K562 (cell line): ENCODE measurements around the gene SOX12. TPM values are rescaled to one million over a fixed set of nuclear protein-coding genes. Genes with fewer than 3 reads are reported as not detected.

Source experiments
- ADNP ChIP-seq: fragments of 200-800 bp; sonication (Bioruptor generic); IDR thresholded peaks from 2 replicates; pipeline ENCODE4 v1.6.1; 2016; ENCODE audit warnings: missing genetic modification characterization, missing compliant biosample characterization
- CTCFL ChIP-seq: IDR thresholded peaks from 2 replicates; pipeline ENCODE4 v1.6.1; 2011; ENCODE audit warnings: borderline replicate concordance, low read depth, mild to moderate bottlenecking, moderate library complexity, low read length; ENCODE audit not compliant: insufficient read depth, poor library complexity, severe bottlenecking
- EGR1 ChIP-seq: fragments of 450-650 bp; conservative IDR thresholded peaks from 2 replicates; pipeline ENCODE4 v1.6.1; 2017; ENCODE audit warnings: mild to moderate bottlenecking
- ERF ChIP-seq: fragments of 450-650 bp; formaldehyde crosslinking; IDR thresholded peaks from 2 replicates; pipeline ENCODE4 v1.4.0; 2020; ENCODE audit warnings: mild to moderate bottlenecking, mixed read lengths
- ETV1 ChIP-seq: fragments of 450-650 bp; conservative IDR thresholded peaks from 2 replicates; pipeline ENCODE4 v1.6.1; 2016; ENCODE audit warnings: missing genetic modification characterization, control low read depth, low read depth, missing compliant biosample characterization
- FOS ChIP-seq: IDR thresholded peaks from 3 replicates; pipeline ENCODE4 v1.6.1; 2011; ENCODE audit not compliant: insufficient read length; ENCODE audit errors: extremely low read depth
- FUS ChIP-seq: fragments of 200-400 bp; formaldehyde crosslinking; optimal IDR thresholded peaks from 2 replicates; pipeline ENCODE3; 2017; ENCODE audit warnings: low read depth, low read length
- HBP1 ChIP-seq: fragments of 450-650 bp; formaldehyde crosslinking; IDR thresholded peaks from 2 replicates; pipeline ENCODE4 v1.4.0; 2022; ENCODE audit warnings: missing genetic modification characterization
- HNRNPL ChIP-seq: fragments of 200-400 bp; formaldehyde crosslinking; IDR thresholded peaks from 2 replicates; pipeline ENCODE4 v1.6.1; 2017; ENCODE audit warnings: low read depth, mild to moderate bottlenecking, low read length
- MEF2D ChIP-seq: conservative IDR thresholded peaks from 2 replicates; pipeline ENCODE4 v1.6.1; 2016; ENCODE audit warnings: low read depth, missing genetic modification characterization, missing compliant biosample characterization
- MEIS2 ChIP-seq: fragments of 450-650 bp; IDR thresholded peaks from 2 replicates; pipeline ENCODE4 v1.6.1; 2014; ENCODE audit warnings: mild to moderate bottlenecking; ENCODE audit not compliant: partially characterized antibody
- MTA1 ChIP-seq: fragments of 450-650 bp; IDR thresholded peaks from 2 replicates; pipeline ENCODE4 v1.6.1; 2017; ENCODE audit warnings: borderline replicate concordance
- PCBP1 ChIP-seq: fragments of 200-400 bp; formaldehyde crosslinking; IDR thresholded peaks from 2 replicates; pipeline ENCODE4 v1.6.1; 2018; ENCODE audit warnings: mild to moderate bottlenecking, low read depth, low read length; ENCODE audit not compliant: poor library complexity, severe bottlenecking
- PHF8 ChIP-seq: fragments of 200-600 bp; sonication (generic); IDR thresholded peaks from 2 replicates; pipeline ENCODE4 v1.6.1; 2012; ENCODE audit warnings: mixed run types, mild to moderate bottlenecking, inconsistent platforms, low read length, moderate library complexity, borderline replicate concordance
- POLR2B ChIP-seq: fragments of 450-650 bp; IDR thresholded peaks from 2 replicates; pipeline ENCODE4 v1.6.1; 2018; ENCODE audit warnings: low read depth; ENCODE audit not compliant: partially characterized antibody
- RB1 ChIP-seq: fragments of 450-650 bp; IDR thresholded peaks from 2 replicates; pipeline ENCODE4 v1.6.1; 2017; ENCODE audit warnings: low read depth, mild to moderate bottlenecking
- RFX1 ChIP-seq: fragments of 450-650 bp; IDR thresholded peaks from 2 replicates; pipeline ENCODE4 v1.6.1; 2016; ENCODE audit warnings: mild to moderate bottlenecking, moderate library complexity
- TFAM ChIP-seq: fragments of 250-450 bp; sonication (Bioruptor Pico); conservative IDR thresholded peaks from 2 replicates; pipeline ENCODE4 v1.5.0; 2021; ENCODE audit warnings: mild to moderate bottlenecking, moderate library complexity
- TFAP4 ChIP-seq: sonication (generic); formaldehyde crosslinking; IDR thresholded peaks from 2 replicates; pipeline ENCODE4 v1.8.0; 2022; ENCODE audit warnings: missing genetic modification reagents, mild to moderate bottlenecking, moderate library complexity, borderline replicate concordance
- USF2 ChIP-seq: sonication (generic); formaldehyde crosslinking; IDR thresholded peaks from 2 replicates; pipeline ENCODE4 v1.5.0; 2020; ENCODE audit warnings: missing genetic modification reagents
- ZC3H11A ChIP-seq: IDR thresholded peaks from 2 replicates; pipeline ENCODE4 v1.6.1; 2012; ENCODE audit warnings: low read depth, low read length, improper control_type of control experiment
- ZNF134 ChIP-seq: fragments of 250-450 bp; sonication (Bioruptor Pico); conservative IDR thresholded peaks from 2 replicates; pipeline ENCODE4 v1.4.0; 2020
- ZNF354B ChIP-seq: fragments of 250-450 bp; sonication (Bioruptor Pico); IDR thresholded peaks from 2 replicates; pipeline ENCODE4 v1.4.0; 2020
- ZNF408 ChIP-seq: fragments of 250-450 bp; sonication (Bioruptor Pico); IDR thresholded peaks from 2 replicates; pipeline ENCODE4 v1.4.0; 2020; ENCODE audit warnings: low read depth, mild to moderate bottlenecking, moderate library complexity
- polyA plus RNA-seq, 8 experiments: library from polyadenylated mRNA; depleted of rRNA in 4 of 8; stranded (reverse) in 5 of 8; unstranded in 3 of 8; fragments of >200 nt; fragmentation: Nextera tagmentation in 2 of 8; fragmentation: Illumina TruSeq in 1 of 8; extraction: Ambion mirVana in 2 of 8; extraction: Trizol in 1 of 8; gene quantifications; 2 replicates each; pipeline versions ENCODE4 v1.2.1 to v1.2.3, GENCODE V29; 2011 to 2014; ENCODE audit warnings: inconsistent platforms in 1 of 8, missing spikeins in 1 of 8
- total RNA-seq, 7 experiments: library from RNA; depleted of rRNA in 6 of 7; stranded (reverse); fragments of >200 nt in 6 of 7; fragmentation: Illumina TruSeq in 2 of 7; extraction: Trizol in 2 of 7; gene quantifications; 2 replicates each; pipeline versions ENCODE4 v1.2.1 to v1.2.3, GENCODE V29; 2011 to 2021; ENCODE audit warnings: low replicate concordance in 1 of 7

SOX12 gene
- total and polyA plus RNA-seq, 9 of the 15 experiments (the other 6 are each of a cell fraction or from before 2014, with no cell fraction given), result 0.42 to 26.3 (median 2.6) TPM

GRCh38 chr20:290084-290831 lies 35.1 kb upstream of the SOX12 start, which contains the start of gene C20orf96 (continued):
- TF ChIP-seq TFAM (CRISPR knock-in tag), result no peak
- TF ChIP-seq FOS, result no peak
- peak; percentile 77; the same call in 1 of the 2 replicates for TF ChIP-seq PHF8
- peak; percentile 94 for TF ChIP-seq RFX1
- TF ChIP-seq MEIS2, result no peak
- no peak for TF ChIP-seq RB1
- no peak for TF ChIP-seq ZC3H11A
- no peak for TF ChIP-seq FUS
- TF ChIP-seq MEF2D, result no peak
- TF ChIP-seq CTCFL, result peak; percentile 86
- peak; percentile 55 for TF ChIP-seq EGR1
- no peak for TF ChIP-seq ZNF354B (CRISPR knock-in tag)
- peak; percentile 19 for TF ChIP-seq POLR2B
- no peak for TF ChIP-seq MTA1
- TF ChIP-seq USF2, result no peak
- TF ChIP-seq ADNP (tag), result no peak
- TF ChIP-seq HNRNPL, result no peak
- TF ChIP-seq ERF (CRISPR knock-in tag), result no peak
- no peak for TF ChIP-seq ETV1 (tag)
- no peak for TF ChIP-seq PCBP1
- peak; percentile 56; the same call in 1 of the 2 replicates for TF ChIP-seq TFAP4 (CRISPR knock-in tag)
- TF ChIP-seq HBP1 (CRISPR knock-in tag), result no peak
- no peak for TF ChIP-seq ZNF134 (CRISPR knock-in tag)
- TF ChIP-seq ZNF408 (CRISPR knock-in tag), result no peak
